Neural cell (in vitro differentiated cells): Measurements from ENCODE around the gene SNX14. TPM values are rescaled to one million over a fixed set of nuclear protein-coding genes. Genes with fewer than 3 reads are reported as not detected.

ENCODE experiments used
- H2AFZ ChIP-seq: fragments of 200-600, 300-800 bp; sonication (generic), shearing (Covaris generic); 2 replicates; pipeline ENCODE4 v1.6.0; 2014; ENCODE audit warnings: low read depth, mild to moderate bottlenecking, antibody characterized with exemption, low read length, moderate library complexity
- H3F3A ChIP-seq: fragments of 200-600 bp; shearing (Covaris generic); 2 replicates; pipeline ENCODE4 v1.6.1; 2016; ENCODE audit warnings: mild to moderate bottlenecking, moderate library complexity, mixed read lengths, antibody characterized with exemption, low read length; ENCODE audit not compliant: insufficient read depth, poor library complexity, severe bottlenecking
- H3K27ac ChIP-seq: fragments of 200-600, 300-800 bp; sonication (generic), shearing (Covaris generic); 2 replicates; pipeline ENCODE4 v1.5.1; 2014; ENCODE audit warnings: mild to moderate bottlenecking, low read length, moderate library complexity
- H3K27me3 ChIP-seq: fragments of 300-800, 200-600 bp; sonication (generic), shearing (Covaris generic); 2 replicates; pipeline ENCODE4 v1.6.0; 2014; ENCODE audit warnings: mild to moderate bottlenecking, low read depth, low read length, moderate library complexity; ENCODE audit not compliant: insufficient read depth
- H3K36me3 ChIP-seq: fragments of 300-800, 200-600 bp; sonication (generic), shearing (Covaris generic); 2 replicates; pipeline ENCODE4 v1.5.1; 2014; ENCODE audit warnings: mild to moderate bottlenecking, antibody characterized with exemption, low read length, moderate library complexity; ENCODE audit not compliant: insufficient read depth
- H3K4me2 ChIP-seq: fragments of 300-800, 200-600 bp; sonication (generic), shearing (Covaris generic); 2 replicates; pipeline ENCODE4 v1.6.0; 2014; ENCODE audit warnings: mild to moderate bottlenecking, low read length
- H3K4me3 ChIP-seq: fragments of 300-800, 200-600 bp; sonication (generic), shearing (Covaris generic); 2 replicates; pipeline ENCODE4 v1.5.1; 2014; ENCODE audit warnings: mild to moderate bottlenecking, low read length, moderate library complexity
- H3K79me2 ChIP-seq: fragments of 200-600 bp; shearing (Covaris generic); replicated peaks from 2 replicates; pipeline ENCODE4 v1.6.0; 2014; ENCODE audit warnings: mild to moderate bottlenecking, low read length, moderate library complexity; ENCODE audit not compliant: insufficient read depth
- H3K9ac ChIP-seq: fragments of 300-800, 200-600 bp; sonication (generic), shearing (Covaris generic); 2 replicates; pipeline ENCODE4 v1.6.1; 2016; ENCODE audit warnings: mild to moderate bottlenecking, low read length, mixed read lengths
- H3K9me2 ChIP-seq: fragments of 200-600 bp; shearing (Covaris generic); 2 replicates; pipeline ENCODE4 v1.6.1; 2016; ENCODE audit warnings: mild to moderate bottlenecking, low read length, mixed read lengths; ENCODE audit not compliant: insufficient read depth
- H3K9me3 ChIP-seq: fragments of 200-600, 300-800 bp; sonication (generic), shearing (Covaris generic); 2 replicates; pipeline ENCODE4 v1.6.1; 2016; ENCODE audit warnings: mild to moderate bottlenecking, mixed run types, low read length, moderate library complexity, mixed read lengths
- H4K20me1 ChIP-seq: fragments of 200-600 bp; shearing (Covaris generic); 2 replicates; pipeline ENCODE4 v1.6.1; 2016; ENCODE audit warnings: mild to moderate bottlenecking, mixed run types; ENCODE audit not compliant: insufficient read depth
- EP300 ChIP-seq: fragments of 450-650 bp; conservative IDR thresholded peaks from 2 replicates; pipeline ENCODE4 v1.6.1; 2014; ENCODE audit warnings: antibody characterized with exemption, mild to moderate bottlenecking, moderate library complexity; ENCODE audit not compliant: poor library complexity, severe bottlenecking
- EZH2 ChIP-seq: fragments of 200-600, 300-800 bp; shearing (Covaris generic), sonication (generic); IDR thresholded peaks from 2 replicates; pipeline ENCODE4 v1.6.1; 2014; ENCODE audit warnings: antibody characterized with exemption, low read length, borderline replicate concordance, mild to moderate bottlenecking; ENCODE audit not compliant: insufficient read depth, poor library complexity, severe bottlenecking
- MXI1 ChIP-seq: fragments of 450-650 bp; conservative IDR thresholded peaks from 2 replicates; pipeline ENCODE4 v1.6.1; 2014; ENCODE audit warnings: antibody characterized with exemption, mild to moderate bottlenecking; ENCODE audit not compliant: poor library complexity, severe bottlenecking
- POLR2AphosphoS5 ChIP-seq: IDR thresholded peaks from 2 replicates; pipeline ENCODE4 v1.6.1; 2012
- RAD21 ChIP-seq: fragments of 450-650 bp; conservative IDR thresholded peaks from 2 replicates; pipeline ENCODE4 v1.6.1; 2014; ENCODE audit warnings: antibody characterized with exemption, mild to moderate bottlenecking, moderate library complexity
- SMC3 ChIP-seq: fragments of 450-650 bp; conservative IDR thresholded peaks from 2 replicates; pipeline ENCODE4 v1.6.1; 2014; ENCODE audit warnings: antibody characterized with exemption, mild to moderate bottlenecking, moderate library complexity; ENCODE audit not compliant: poor library complexity
- TAF1 ChIP-seq: IDR thresholded peaks from 2 replicates; pipeline ENCODE4 v1.6.1; 2012; ENCODE audit warnings: low read depth
- polyA plus RNA-seq: library from polyadenylated mRNA; depleted of rRNA; stranded (reverse); fragments of >200 nt; gene quantifications from 2 replicates; pipeline ENCODE4 v1.2.3, GENCODE V29; 2014
- TF ChIP-seq, protein P1 (sequence below): fragments of 450-650 bp; IDR thresholded peaks from 2 replicates; pipeline ENCODE4 v1.5.1; 2014; ENCODE audit warnings: antibody characterized with exemption, mild to moderate bottlenecking, moderate library complexity; ENCODE audit not compliant: poor library complexity, severe bottlenecking
- TF ChIP-seq, protein P2 (sequence below): IDR thresholded peaks from 2 replicates; pipeline ENCODE4 v1.6.1; 2012; ENCODE audit warnings: borderline replicate concordance

The SNX14 gene
- polyA plus RNA-seq, 1 donor from 2014 or later, result 112 TPM

DNA sequence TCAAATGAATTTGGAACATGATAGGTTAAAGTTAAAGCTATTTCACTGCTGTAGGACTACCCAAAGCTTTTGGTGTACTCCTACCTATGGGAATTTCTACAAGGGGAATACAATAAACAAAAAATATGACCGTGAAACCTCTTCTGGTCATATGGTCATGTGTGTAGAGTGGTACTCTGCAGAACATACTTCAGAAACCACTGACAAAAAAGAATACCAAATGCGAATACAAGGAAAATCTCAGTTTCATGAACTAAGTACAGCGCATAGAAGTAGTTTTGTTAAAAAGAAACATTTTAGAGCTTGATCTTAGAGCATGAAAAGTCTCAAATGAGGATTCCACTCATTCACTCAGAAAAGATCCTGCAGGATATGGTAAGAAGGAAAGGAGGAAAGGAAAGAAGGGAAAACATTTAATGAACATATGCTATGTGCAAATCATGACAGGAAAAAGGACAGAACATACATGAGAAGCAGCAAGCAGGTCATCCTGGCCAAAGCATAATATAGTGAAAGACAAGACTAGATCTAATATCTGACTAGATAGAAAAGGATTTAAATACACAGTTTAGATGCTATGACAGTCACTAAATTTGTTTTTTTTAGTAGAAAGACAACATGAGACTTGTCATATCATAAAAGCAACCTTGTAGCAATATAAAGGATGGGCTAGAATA lies 36.5 kb downstream of the SNX14 start:
- TF ChIP-seq SMC3 (no peak), TAF1 (no peak), EP300 (no peak), POLR2AphosphoS5 (no peak), MXI1 (no peak), EZH2 (no peak)
- TF ChIP-seq, protein P1, sequence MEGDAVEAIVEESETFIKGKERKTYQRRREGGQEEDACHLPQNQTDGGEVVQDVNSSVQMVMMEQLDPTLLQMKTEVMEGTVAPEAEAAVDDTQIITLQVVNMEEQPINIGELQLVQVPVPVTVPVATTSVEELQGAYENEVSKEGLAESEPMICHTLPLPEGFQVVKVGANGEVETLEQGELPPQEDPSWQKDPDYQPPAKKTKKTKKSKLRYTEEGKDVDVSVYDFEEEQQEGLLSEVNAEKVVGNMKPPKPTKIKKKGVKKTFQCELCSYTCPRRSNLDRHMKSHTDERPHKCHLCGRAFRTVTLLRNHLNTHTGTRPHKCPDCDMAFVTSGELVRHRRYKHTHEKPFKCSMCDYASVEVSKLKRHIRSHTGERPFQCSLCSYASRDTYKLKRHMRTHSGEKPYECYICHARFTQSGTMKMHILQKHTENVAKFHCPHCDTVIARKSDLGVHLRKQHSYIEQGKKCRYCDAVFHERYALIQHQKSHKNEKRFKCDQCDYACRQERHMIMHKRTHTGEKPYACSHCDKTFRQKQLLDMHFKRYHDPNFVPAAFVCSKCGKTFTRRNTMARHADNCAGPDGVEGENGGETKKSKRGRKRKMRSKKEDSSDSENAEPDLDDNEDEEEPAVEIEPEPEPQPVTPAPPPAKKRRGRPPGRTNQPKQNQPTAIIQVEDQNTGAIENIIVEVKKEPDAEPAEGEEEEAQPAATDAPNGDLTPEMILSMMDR, result no peak
- Histone ChIP-seq H4K20me1 (no peaks in the 10 kb centered on the region), H3K9me2 (no peaks in the 10 kb centered on the region), H3K27me3 (no peaks in the 10 kb centered on the region), H3K4me3 (no peak overlapping the region), H3K79me2 (no peaks in the 10 kb centered on the region), H3K27ac (no peak overlapping the region), H3K9ac (no peak overlapping the region), H3K4me2 (no peak overlapping the region), H3K36me3 (no peaks in the 10 kb centered on the region), H2AFZ (no peak overlapping the region), H3F3A (no peaks in the 10 kb centered on the region), H3K9me3 (no peaks in the 10 kb centered on the region)

DNA sequence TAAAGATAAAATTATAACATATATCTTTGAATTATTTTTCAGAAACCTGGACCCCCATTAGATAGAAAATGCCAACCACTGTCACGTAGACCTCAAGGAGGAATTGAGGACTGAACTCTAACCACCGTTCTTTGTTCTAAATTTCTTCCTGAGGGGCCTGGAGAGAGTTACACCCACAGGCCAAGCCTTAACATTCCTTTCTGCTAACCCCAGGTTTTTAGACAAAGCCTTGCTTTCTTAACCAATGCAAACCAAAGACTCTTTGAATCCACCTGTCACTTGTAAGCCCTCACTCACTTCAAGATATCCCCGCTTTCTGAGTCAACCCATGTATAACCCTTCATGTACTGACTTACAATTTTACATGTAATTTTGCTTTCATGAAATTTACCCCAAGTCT lies 41.0 kb downstream of the SNX14 start:
- no peak overlapping the region for H3K9ac ChIP-seq
- no peaks in the 10 kb centered on the region for H3K9me2 ChIP-seq
- H3K4me3 ChIP-seq, result no peak overlapping the region
- H3K4me2 ChIP-seq, result no peak overlapping the region
- H3K36me3 ChIP-seq, result no peaks in the 10 kb centered on the region
- no peaks in the 10 kb centered on the region for H3K9me3 ChIP-seq
- H3K27ac ChIP-seq, result no peak overlapping the region
- H3K79me2 ChIP-seq, result no peaks in the 10 kb centered on the region
- no peaks in the 10 kb centered on the region for H3F3A ChIP-seq
- no peak overlapping the region for H2AFZ ChIP-seq
- no peaks in the 10 kb centered on the region for H4K20me1 ChIP-seq
- H3K27me3 ChIP-seq, result no peaks in the 10 kb centered on the region
- TF ChIP-seq, protein P1, result no peak
- TF ChIP-seq POLR2AphosphoS5 (no peak), EP300 (no peak), MXI1 (no peak), SMC3 (no peak), RAD21 (no peak), EZH2 (no peak), TAF1 (no peak)
- TF ChIP-seq, protein P2, sequence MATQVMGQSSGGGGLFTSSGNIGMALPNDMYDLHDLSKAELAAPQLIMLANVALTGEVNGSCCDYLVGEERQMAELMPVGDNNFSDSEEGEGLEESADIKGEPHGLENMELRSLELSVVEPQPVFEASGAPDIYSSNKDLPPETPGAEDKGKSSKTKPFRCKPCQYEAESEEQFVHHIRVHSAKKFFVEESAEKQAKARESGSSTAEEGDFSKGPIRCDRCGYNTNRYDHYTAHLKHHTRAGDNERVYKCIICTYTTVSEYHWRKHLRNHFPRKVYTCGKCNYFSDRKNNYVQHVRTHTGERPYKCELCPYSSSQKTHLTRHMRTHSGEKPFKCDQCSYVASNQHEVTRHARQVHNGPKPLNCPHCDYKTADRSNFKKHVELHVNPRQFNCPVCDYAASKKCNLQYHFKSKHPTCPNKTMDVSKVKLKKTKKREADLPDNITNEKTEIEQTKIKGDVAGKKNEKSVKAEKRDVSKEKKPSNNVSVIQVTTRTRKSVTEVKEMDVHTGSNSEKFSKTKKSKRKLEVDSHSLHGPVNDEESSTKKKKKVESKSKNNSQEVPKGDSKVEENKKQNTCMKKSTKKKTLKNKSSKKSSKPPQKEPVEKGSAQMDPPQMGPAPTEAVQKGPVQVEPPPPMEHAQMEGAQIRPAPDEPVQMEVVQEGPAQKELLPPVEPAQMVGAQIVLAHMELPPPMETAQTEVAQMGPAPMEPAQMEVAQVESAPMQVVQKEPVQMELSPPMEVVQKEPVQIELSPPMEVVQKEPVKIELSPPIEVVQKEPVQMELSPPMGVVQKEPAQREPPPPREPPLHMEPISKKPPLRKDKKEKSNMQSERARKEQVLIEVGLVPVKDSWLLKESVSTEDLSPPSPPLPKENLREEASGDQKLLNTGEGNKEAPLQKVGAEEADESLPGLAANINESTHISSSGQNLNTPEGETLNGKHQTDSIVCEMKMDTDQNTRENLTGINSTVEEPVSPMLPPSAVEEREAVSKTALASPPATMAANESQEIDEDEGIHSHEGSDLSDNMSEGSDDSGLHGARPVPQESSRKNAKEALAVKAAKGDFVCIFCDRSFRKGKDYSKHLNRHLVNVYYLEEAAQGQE, result no peak
